Activated T-helper 1 cell treated with anti-CD3 and anti-CD28 coated beads, Interleukin-2, amount 50 U/mL, for 16 hours (primary cell): ENCODE data around the gene WFDC1.

Source experiments
- DNase-seq, 2 donors: peaks; one replicate each; pipeline ENCODE4 v3.0.0-alpha.2; 2020; ENCODE audit warnings: low read depth in 1 of 2, low spot score in 1 of 2

The WFDC1 gene

GRCh38 chr16:84294531-84295142, at the start of gene WFDC1:
Gene WFDC1 (plus strand): TSS chr16:84294878. CDS start chr16:84294972, 94 bp downstream.
- no peak for DNase-seq

GRCh38 chr16:84245956-84246678, 48.6 kb upstream of the WFDC1 start:
- no peak for DNase-seq

- DNase-seq, result no peak
These were observed 48.0 kb upstream of the WFDC1 start for GRCh38 chr16:84246679-84247077.

- no peak for DNase-seq
These were observed 47.3 kb upstream of the WFDC1 start for GRCh38 chr16:84247331-84247730.

- DNase-seq, result no peak
These were observed 46.8 kb upstream of the WFDC1 start for GRCh38 chr16:84247844-84248243.

- no peak for DNase-seq
These were observed 42.5 kb upstream of the WFDC1 start for GRCh38 chr16:84252184-84252583.

- no peak for DNase-seq
These were observed 41.5 kb upstream of the WFDC1 start for GRCh38 chr16:84253173-84253572.

GRCh38 chr16:84254062-84254461, 40.6 kb upstream of the WFDC1 start:
- no peak for DNase-seq

- no peak for DNase-seq
These were observed 39.4 kb upstream of the WFDC1 start for GRCh38 chr16:84255050-84255810.

GRCh38 chr16:84258266-84258665, 36.4 kb upstream of the WFDC1 start:
- no peak for DNase-seq

- no peak for DNase-seq
These were observed 35.0 kb upstream of the WFDC1 start for GRCh38 chr16:84259691-84260090.

- DNase-seq, result no peak
These were observed 33.7 kb upstream of the WFDC1 start for GRCh38 chr16:84260766-84261554.

- no peak for DNase-seq
These were observed 32.6 kb upstream of the WFDC1 start for GRCh38 chr16:84262031-84262430.

GRCh38 chr16:84262939-84263338, 31.7 kb upstream of the WFDC1 start:
- no peak for DNase-seq

GRCh38 chr16:84266451-84266850, 28.2 kb upstream of the WFDC1 start:
- DNase-seq, result no peak

GRCh38 chr16:84267380-84267779, 27.3 kb upstream of the WFDC1 start:
- DNase-seq, result no peak

- DNase-seq, result no peak
These were observed 26.2 kb upstream of the WFDC1 start for GRCh38 chr16:84268291-84269040.

GRCh38 chr16:84270071-84270470, 24.6 kb upstream of the WFDC1 start:
- no peak for DNase-seq

- DNase-seq, result no peak
These were observed 24.1 kb upstream of the WFDC1 start for GRCh38 chr16:84270531-84270930.

- no peak for DNase-seq
These were observed 23.6 kb upstream of the WFDC1 start for GRCh38 chr16:84271037-84271436.

- no peak for DNase-seq
These were observed 22.8 kb upstream of the WFDC1 start for GRCh38 chr16:84271866-84272265.
